Gastrocnemius medialis (tissue), 4 donors: ENCODE results near the gene RCVRN.

Experiments used
- POLR2A ChIP-seq, 2 donors: fragments of 450-650 bp; IDR thresholded peaks; one replicate each; pipeline ENCODE4 v1.6.1; 2017; ENCODE audit warnings: antibody characterized with exemption in 2 of 2, mild to moderate bottlenecking in 2 of 2, moderate library complexity in 2 of 2
- TF ChIP-seq, protein P1 (sequence below), 5 experiments: fragments of 450-650 bp in 3 of 5; fragments of 200-600 bp in 2 of 5; sonication (generic) in 2 of 5; IDR thresholded peaks in 4 of 5; conservative IDR thresholded peaks in 1 of 5; 1 replicate in 4 of 5; 2 replicates in 1 of 5; pipeline ENCODE4 v1.5.1; 2016 to 2019; ENCODE audit warnings: antibody characterized with exemption in 5 of 5, mild to moderate bottlenecking in 3 of 5, moderate library complexity in 3 of 5

DNA sequence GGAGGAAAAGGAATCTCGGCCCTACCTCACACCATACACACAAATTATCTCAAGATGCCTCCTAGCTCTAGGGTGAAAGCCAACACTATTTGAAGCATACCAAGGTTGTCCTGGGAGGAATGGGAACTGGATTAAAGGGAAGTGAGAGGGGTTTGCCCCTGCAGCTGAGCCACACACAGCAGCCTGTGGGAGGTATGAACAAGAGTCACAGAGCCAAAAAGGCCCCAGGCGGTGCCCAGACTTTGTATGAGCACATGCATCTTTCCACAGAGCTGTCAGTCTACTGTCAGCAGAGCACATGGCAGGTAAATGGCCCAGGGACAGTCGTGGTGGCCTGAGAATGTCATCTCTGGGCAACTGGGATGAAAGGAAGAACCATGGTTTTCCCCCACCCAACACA lies 31.0 kb upstream of the RCVRN start:
- TF ChIP-seq, protein P1, sequence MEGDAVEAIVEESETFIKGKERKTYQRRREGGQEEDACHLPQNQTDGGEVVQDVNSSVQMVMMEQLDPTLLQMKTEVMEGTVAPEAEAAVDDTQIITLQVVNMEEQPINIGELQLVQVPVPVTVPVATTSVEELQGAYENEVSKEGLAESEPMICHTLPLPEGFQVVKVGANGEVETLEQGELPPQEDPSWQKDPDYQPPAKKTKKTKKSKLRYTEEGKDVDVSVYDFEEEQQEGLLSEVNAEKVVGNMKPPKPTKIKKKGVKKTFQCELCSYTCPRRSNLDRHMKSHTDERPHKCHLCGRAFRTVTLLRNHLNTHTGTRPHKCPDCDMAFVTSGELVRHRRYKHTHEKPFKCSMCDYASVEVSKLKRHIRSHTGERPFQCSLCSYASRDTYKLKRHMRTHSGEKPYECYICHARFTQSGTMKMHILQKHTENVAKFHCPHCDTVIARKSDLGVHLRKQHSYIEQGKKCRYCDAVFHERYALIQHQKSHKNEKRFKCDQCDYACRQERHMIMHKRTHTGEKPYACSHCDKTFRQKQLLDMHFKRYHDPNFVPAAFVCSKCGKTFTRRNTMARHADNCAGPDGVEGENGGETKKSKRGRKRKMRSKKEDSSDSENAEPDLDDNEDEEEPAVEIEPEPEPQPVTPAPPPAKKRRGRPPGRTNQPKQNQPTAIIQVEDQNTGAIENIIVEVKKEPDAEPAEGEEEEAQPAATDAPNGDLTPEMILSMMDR (IDR thresholded peaks at IDR 0.05 in 4 of 5, conservative IDR thresholded peaks at IDR 0.05 in 1 of 5) = no peak
- no peak for TF ChIP-seq POLR2A (IDR thresholded peaks at IDR 0.05)
